ENCODE measurements around the gene PAIP2B. TPM values are rescaled to one million over a fixed set of nuclear protein-coding genes. Genes with fewer than 3 reads are reported as not detected.
A peak's percentile ranks its signal among the peaks of the same experiment; 100 is the strongest.

The PAIP2B gene
- total RNA-seq, 4 donors from 2014 or later = 6.5 to 13.9 (median 9.9) TPM

GRCh38 chr2:71174207-71174606 lies 52.7 kb downstream of the PAIP2B start:
- Histone ChIP-seq H3K4me1 (no peaks in the 10 kb centered on the region), H3K9me3 (no peaks in the 10 kb centered on the region), H3K27ac (no peak overlapping the region), H3K36me3 (no peaks in the 10 kb centered on the region), H3K27me3 (peaks cover 0 to 6% (median 0%) of the 10 kb centered on the region in 4 donors), H3K4me3 (no peak overlapping the region)
- 41 to 55% methylated on average over 3 of the region's 3 CpGs for WGBS, 2 donors
- intact Hi-C loops (cut with DNase I) = no loop called here
- DNase-seq = no peak
- TF ChIP-seq CTCF (IDR thresholded peaks at IDR 0.05) (no peak), POLR2A (IDR thresholded peaks at IDR 0.05) (no peak)

GRCh38 chr2:71173096-71173495 lies 53.8 kb downstream of the PAIP2B start:
- Histone ChIP-seq H3K27me3 (peaks cover 0 to 6% (median 0%) of the 10 kb centered on the region in 4 donors), H3K27ac (no peak overlapping the region), H3K9me3 (no peaks in the 10 kb centered on the region), H3K4me3 (no peak overlapping the region), H3K4me1 (no peaks in the 10 kb centered on the region), H3K36me3 (no peaks in the 10 kb centered on the region)
- WGBS, 2 donors = 56 to 88% methylated on average over 1 of the region's 1 CpG
- TF ChIP-seq POLR2A (IDR thresholded peaks at IDR 0.05) (no peak), CTCF (IDR thresholded peaks at IDR 0.05) (no peak)
- no peak for DNase-seq
- intact Hi-C loops (cut with DNase I) = no loop called here

- intact Hi-C loops (cut with DNase I) = no loop called here
- H3K9me3 ChIP-seq = no peaks in the 10 kb centered on the region
- TF ChIP-seq CTCF (IDR thresholded peaks at IDR 0.05) (no peak), POLR2A (IDR thresholded peaks at IDR 0.05) (no peak)
- 22% methylated on average over 1 of the region's 3 CpGs; no CpG with 5 or more reads in 1 of the 2 donors for WGBS, 2 donors
- H3K27me3 ChIP-seq = no peaks in the 10 kb centered on the region
- H3K27ac ChIP-seq = no peak overlapping the region
- H3K36me3 ChIP-seq = no peaks in the 10 kb centered on the region
- H3K4me1 ChIP-seq = no peaks in the 10 kb centered on the region
- no peak overlapping the region for H3K4me3 ChIP-seq
- no peak for DNase-seq
Measured at GRCh38 chr2:71166812-71167211, 60.1 kb downstream of the PAIP2B start.

GRCh38 chr2:71157124-71157793 lies 69.6 kb downstream of the PAIP2B start:
- WGBS, 2 donors = 5 to 7% methylated on average over 2 to 4 of the region's 16 CpGs
- Histone ChIP-seq H3K4me1 (peaks cover 8 to 15% (median 10%) of the 10 kb centered on the region in 3 donors), H3K4me3 (peak overlapping the region in 2 of 4 donors; percentile 19 to 50), H3K27me3 (no peaks in the 10 kb centered on the region), H3K36me3 (no peaks in the 10 kb centered on the region), H3K27ac (no peak overlapping the region), H3K9me3 (no peaks in the 10 kb centered on the region)
- TF ChIP-seq POLR2A (IDR thresholded peaks at IDR 0.05) (no peak), CTCF (IDR thresholded peaks at IDR 0.05) (peak; percentile 21 to 72 (median 58))
- intact Hi-C loops (cut with DNase I) = no loop called here
- DNase-seq = peak; percentile 5

- H3K27me3 ChIP-seq = no peaks in the 10 kb centered on the region
- TF ChIP-seq POLR2A (IDR thresholded peaks at IDR 0.05) (no peak), CTCF (IDR thresholded peaks at IDR 0.05) (no peak)
- H3K4me3 ChIP-seq = peak overlapping the region in 2 of 4 donors; percentile 19 to 50
- 30 to 57% methylated on average over 2 to 6 of the region's 6 CpGs for WGBS, 2 donors
- intact Hi-C loops (cut with DNase I) = no loop called here
- no peaks in the 10 kb centered on the region for H3K9me3 ChIP-seq
- H3K4me1 ChIP-seq = peaks cover 8 to 15% (median 10%) of the 10 kb centered on the region in 3 donors
- no peak overlapping the region for H3K27ac ChIP-seq
- H3K36me3 ChIP-seq = no peaks in the 10 kb centered on the region
- no peak for DNase-seq
Measured at GRCh38 chr2:71156573-71156972, 70.3 kb downstream of the PAIP2B start.

Data from esophagus squamous epithelium (tissue), 5 donors.